C4-2B (cell line): ENCODE data around the gene VPS13C.

Experiments
- CTCF ChIP-seq: fragments of 450-650 bp; conservative IDR thresholded peaks from 2 replicates; pipeline ENCODE4 v1.5.1; 2017; ENCODE audit warnings: mild to moderate bottlenecking
- ZFX ChIP-seq: fragments of 450-650 bp; IDR thresholded peaks from 2 replicates; pipeline ENCODE4 v1.6.1; 2017

GRCh38 chr15:62027916-62028315, 32.3 kb downstream of the VPS13C start:
- TF ChIP-seq CTCF (no peak), ZFX (no peak)
